Lung (tissue), 4 donors: Measurements from ENCODE around the gene DEFB128. TPM values are rescaled to one million over a fixed set of nuclear protein-coding genes. Genes with fewer than 3 reads are reported as not detected.

ENCODE experiments used
- polyA plus RNA-seq, 2 donors: library from polyadenylated mRNA; stranded (reverse); fragments of 200-250 nt; gene quantifications; one replicate each; pipeline ENCODE4 v1.2.1, GENCODE V29; 2013
- total RNA-seq, 2 donors: library from RNA; depleted of rRNA in 1 of 2; stranded (reverse); fragments of >200 nt in 1 of 2; gene quantifications; one replicate each; pipeline ENCODE4 v1.2.1, GENCODE V29; 2014 to 2021
- donor health status: Bipolar disorder and iron deficiency.
- donor health status: healthy.
- donor health status: DM: yes; HTN: yes; CAD: no.

DEFB128 gene
- total and polyA plus RNA-seq, 4 donors = not detected

Other genes with a start within 250 kb of the DEFB128 start
- not detected for gene DEFB125, start 102.0 kb downstream of the DEFB128 start, total RNA-seq
- gene DEFB125, start 102.0 kb downstream of the DEFB128 start, polyA plus RNA-seq = not detected
- not detected for gene DEFB126, start 47.1 kb downstream of the DEFB128 start, total RNA-seq
- not detected for gene DEFB126, start 47.1 kb downstream of the DEFB128 start, polyA plus RNA-seq
- not detected for gene DEFB127, start 32.3 kb downstream of the DEFB128 start, total RNA-seq
- not detected for gene DEFB127, start 32.3 kb downstream of the DEFB128 start, polyA plus RNA-seq
- gene DEFB129, start 37.5 kb upstream of the DEFB128 start, total RNA-seq = not detected
- not detected for gene DEFB129, start 37.5 kb upstream of the DEFB128 start, polyA plus RNA-seq
- not detected for gene DEFB132, start 68.0 kb upstream of the DEFB128 start, total RNA-seq
- gene DEFB132, start 68.0 kb upstream of the DEFB128 start, polyA plus RNA-seq = not detected
- 10 to 100 TPM; 14.4 to 22.4 TPM for gene C20orf96, start 101.0 kb upstream of the DEFB128 start, total RNA-seq
- 1 to 10 TPM; 5.2 to 6.6 TPM for gene C20orf96, start 101.0 kb upstream of the DEFB128 start, polyA plus RNA-seq
- 10 to 100 TPM; 15.3 to 27.8 TPM for gene ZCCHC3, start 107.9 kb upstream of the DEFB128 start, total RNA-seq
- 10 to 100 TPM; 10.4 to 12.0 TPM for gene ZCCHC3, start 107.9 kb upstream of the DEFB128 start, polyA plus RNA-seq
- 10 to 100 TPM in 1 of 2 donors, 1 to 10 TPM in 1; 6.8 to 15.9 TPM for gene SOX12, start 135.8 kb upstream of the DEFB128 start, total RNA-seq
- 1 to 10 TPM; 2.7 to 4.1 TPM for gene SOX12, start 135.8 kb upstream of the DEFB128 start, polyA plus RNA-seq
- gene NRSN2, start 157.4 kb upstream of the DEFB128 start, total RNA-seq = 10 to 100 TPM; 15.3 to 43.7 TPM
- gene NRSN2, start 157.4 kb upstream of the DEFB128 start, polyA plus RNA-seq = 10 to 100 TPM; 22.5 to 34.7 TPM
- 10 to 100 TPM in 1 of 2 donors, 1 to 10 TPM in 1; 7.6 to 39.4 TPM for gene TRIB3, start 191.0 kb upstream of the DEFB128 start, total RNA-seq
- gene TRIB3, start 191.0 kb upstream of the DEFB128 start, polyA plus RNA-seq = 10 to 100 TPM; 29.9 to 36.5 TPM
- 100 to 1,000 TPM in 1 of 2 donors, 10 to 100 TPM in 1; 58.3 to 102 TPM for gene RBCK1, start 218.6 kb upstream of the DEFB128 start, total RNA-seq
- gene RBCK1, start 218.6 kb upstream of the DEFB128 start, polyA plus RNA-seq = 100 to 1,000 TPM in 1 of 2 donors, 10 to 100 TPM in 1; 95.9 to 108 TPM